K562 (cell line): ENCODE data around the gene PTP4A2.

Source experiments
- CAMTA2 ChIP-seq: fragments of 250-450 bp; sonication (Bioruptor Pico); conservative IDR thresholded peaks from 2 replicates; pipeline ENCODE4 v1.5.1; 2022
- CEBPB ChIP-seq: fragments of 450-650 bp; IDR thresholded peaks from 2 replicates; pipeline ENCODE4 v1.6.1; 2016; ENCODE audit warnings: missing genetic modification characterization, missing compliant biosample characterization
- CTCF ChIP-seq, 3 experiments: IDR thresholded peaks in 2 of 3; conservative IDR thresholded peaks in 1 of 3; 2 replicates each; pipeline ENCODE4 v1.5.1; 2011 to 2012; ENCODE audit warnings: low read length in 3 of 3, mild to moderate bottlenecking in 3 of 3, control low read depth in 2 of 3, improper control_type of control experiment in 1 of 3, inconsistent platforms in 1 of 3, low read depth in 1 of 3, mixed read lengths in 1 of 3, moderate library complexity in 1 of 3; ENCODE audit not compliant: insufficient read depth in 2 of 3
- DNMT1 ChIP-seq: fragments of 450-650 bp; IDR thresholded peaks from 2 replicates; pipeline ENCODE4 v1.6.1; 2016; ENCODE audit warnings: antibody characterized with exemption, mild to moderate bottlenecking
- IRF1 ChIP-seq: sonication (generic); formaldehyde crosslinking; IDR thresholded peaks from 2 replicates; pipeline ENCODE4 v1.8.0; 2022; ENCODE audit warnings: missing genetic modification reagents, mild to moderate bottlenecking, borderline replicate concordance

GRCh38 chr1:31902510-31902860, 35.7 kb downstream of the PTP4A2 start:
- no peak for TF ChIP-seq DNMT1
- TF ChIP-seq CTCF (IDR thresholded peaks at IDR 0.05 in 2 of 3, conservative IDR thresholded peaks at IDR 0.05 in 1 of 3; ENCODE audit: insufficient read depth in 2 of 3, low read depth in 1 of 3, low read length in 3 of 3), result no peak
- TF ChIP-seq CEBPB (tag), result no peak
- no peak for TF ChIP-seq IRF1 (CRISPR knock-in tag)
- TF ChIP-seq CAMTA2 (CRISPR knock-in tag), result no peak
